Measurements from ENCODE around the gene CUL7.
"Not testable (repeated sequence)": the region's sequence is repeated elsewhere in the genome, so short reads cannot be mapped to it uniquely, and the experiment has no call there.

Gene CUL7

DNA sequence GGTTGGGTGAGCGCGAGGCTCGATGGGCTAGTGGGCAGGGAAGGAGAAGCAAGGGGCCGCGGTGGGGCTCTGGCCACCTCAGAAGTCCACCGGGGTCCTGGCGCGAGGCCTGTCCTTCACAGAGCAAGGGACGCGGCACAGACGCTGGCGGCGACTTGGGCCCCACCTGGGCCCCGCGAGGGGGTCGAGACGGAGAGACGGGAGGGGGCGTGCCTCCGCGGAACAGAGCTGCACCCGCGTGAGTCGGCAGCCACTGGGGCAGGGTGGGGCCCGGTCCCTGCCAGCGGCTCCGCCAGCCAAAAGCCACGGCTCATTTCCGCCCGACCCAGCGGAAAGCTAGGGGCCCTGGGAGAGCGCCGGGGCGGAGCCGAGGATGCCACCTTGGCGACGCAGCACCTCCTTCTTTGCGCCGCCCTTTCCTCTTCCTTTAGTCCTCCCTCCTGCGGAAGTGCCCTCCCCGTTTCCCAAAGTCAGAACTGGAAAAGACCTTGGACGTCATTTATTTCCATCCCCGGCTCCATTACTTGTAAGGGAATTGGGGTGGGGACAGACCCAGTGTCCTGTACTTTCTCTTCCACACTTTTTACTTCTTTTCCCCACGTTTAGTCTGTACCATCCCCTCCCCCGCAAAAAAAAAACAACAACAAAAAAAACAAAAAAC, at the start of gene CUL7:
Gene CUL7 (minus strand): TSS at position 307 of the 661 bp plus-strand sequence. CDS start 1,063 bp downstream, outside the sequence.
- DNase-seq = peak; percentile 76 to 94

DNA sequence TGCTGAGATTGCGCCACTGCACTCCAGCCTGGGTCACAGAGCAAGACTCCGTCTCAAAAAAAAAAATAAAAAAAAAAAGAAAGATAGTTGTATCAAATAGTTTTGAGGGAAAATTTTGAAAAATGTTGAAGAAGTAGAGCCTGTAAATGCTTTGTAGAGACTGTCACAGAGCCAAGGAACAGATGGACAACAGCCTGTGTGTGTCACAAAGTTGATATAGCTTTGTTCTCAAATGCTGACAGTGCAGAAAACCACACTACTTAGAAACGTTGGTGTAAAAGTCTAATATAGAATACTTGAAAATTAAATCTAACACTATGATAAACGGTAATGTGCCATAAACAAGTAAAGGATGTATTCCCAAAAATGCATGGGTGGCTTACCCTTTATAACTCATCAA, 47.8 kb upstream of the CUL7 start:
- DNase-seq = no peak

DNA sequence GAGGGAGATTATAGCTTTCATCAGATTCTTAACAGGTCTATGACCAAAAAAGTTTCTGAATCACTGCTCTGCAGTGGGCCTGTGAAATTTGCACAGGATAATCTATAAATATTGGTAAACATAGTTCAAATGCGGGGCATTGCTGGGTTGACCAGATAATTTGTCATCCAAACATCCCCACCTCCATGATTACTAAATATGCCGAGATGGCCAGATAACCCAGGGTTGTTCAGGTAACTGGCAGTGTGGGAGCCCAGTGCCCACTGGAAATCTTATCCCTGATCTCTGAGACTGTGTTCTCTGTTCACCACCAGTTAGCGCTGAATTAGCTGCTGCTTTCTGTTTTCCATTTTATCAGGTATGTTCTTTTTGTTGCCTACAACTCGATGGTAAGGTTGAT, 43.9 kb upstream of the CUL7 start:
- DNase-seq = no peak

DNA sequence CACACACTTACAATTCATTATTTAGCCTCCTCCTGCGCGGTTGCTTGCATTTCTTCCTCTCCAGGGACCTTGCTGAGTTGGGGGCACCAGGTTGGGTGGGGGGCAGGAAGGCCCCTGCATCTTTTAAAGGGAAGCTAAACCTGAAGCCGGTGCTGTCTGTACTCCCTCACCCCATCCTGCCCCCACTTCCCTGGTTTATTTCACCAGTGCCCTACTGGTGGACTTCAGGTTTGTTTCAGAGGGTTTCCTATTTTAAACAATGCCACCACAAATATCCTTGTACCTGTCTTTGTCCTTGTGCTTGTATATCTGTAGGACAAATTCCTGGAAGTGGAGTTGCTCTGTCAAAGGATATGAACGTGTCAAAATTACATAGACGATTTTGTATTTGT, 43.4 kb upstream of the CUL7 start:
- no peak for DNase-seq

DNA sequence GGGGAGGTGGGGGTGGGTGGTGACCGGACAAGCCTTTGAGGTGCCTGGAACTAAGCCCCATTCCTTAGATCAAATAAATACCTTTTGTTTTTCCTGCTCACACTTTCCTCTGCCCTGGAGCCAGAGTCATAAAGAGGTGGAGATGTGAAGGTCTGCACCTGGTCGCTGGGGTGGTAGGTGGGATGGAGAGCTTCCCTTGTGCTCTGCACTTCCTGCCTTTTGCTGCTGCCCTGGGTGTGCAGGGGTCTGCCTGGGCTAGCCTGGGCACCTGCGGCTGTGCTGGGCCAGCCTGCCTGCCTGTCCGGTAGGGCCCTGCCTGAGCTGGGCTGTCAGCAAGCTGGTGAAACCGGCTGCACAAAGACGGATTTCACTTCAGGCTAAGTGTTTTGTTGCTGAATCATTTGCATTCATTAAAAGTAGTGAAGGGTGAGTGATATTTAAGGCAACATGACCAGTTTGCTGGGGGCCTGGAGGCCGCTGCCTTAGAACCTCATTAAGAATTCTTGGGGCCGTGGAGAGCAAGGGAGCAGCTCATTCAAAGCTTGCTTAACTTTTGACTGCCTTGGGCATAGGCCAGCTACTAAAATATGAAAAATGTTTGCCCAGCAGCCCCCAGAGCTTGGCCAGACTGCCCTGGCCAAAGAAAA, 42.9 kb upstream of the CUL7 start:
- no peak for DNase-seq

DNA sequence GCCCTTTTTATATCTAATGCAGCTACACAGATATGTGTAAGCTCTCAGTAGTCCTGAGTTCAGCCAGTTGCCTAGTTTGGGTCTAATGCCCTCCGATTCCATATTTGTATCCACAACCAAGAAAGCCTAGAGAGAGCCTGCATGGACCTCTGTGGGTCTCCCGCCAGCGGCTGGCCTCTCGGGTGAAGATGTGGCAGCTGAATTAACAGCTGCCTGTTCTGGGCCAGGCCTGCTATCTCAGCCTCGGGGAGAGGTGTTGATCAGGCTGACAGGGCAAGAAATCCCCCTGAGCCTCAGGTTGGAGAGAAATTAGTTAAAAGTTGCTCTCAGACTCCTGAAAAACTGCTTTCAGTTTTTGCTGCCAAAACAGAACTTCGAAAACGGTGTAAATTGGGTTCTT, 42.3 kb upstream of the CUL7 start:
- DNase-seq = no peak

DNA sequence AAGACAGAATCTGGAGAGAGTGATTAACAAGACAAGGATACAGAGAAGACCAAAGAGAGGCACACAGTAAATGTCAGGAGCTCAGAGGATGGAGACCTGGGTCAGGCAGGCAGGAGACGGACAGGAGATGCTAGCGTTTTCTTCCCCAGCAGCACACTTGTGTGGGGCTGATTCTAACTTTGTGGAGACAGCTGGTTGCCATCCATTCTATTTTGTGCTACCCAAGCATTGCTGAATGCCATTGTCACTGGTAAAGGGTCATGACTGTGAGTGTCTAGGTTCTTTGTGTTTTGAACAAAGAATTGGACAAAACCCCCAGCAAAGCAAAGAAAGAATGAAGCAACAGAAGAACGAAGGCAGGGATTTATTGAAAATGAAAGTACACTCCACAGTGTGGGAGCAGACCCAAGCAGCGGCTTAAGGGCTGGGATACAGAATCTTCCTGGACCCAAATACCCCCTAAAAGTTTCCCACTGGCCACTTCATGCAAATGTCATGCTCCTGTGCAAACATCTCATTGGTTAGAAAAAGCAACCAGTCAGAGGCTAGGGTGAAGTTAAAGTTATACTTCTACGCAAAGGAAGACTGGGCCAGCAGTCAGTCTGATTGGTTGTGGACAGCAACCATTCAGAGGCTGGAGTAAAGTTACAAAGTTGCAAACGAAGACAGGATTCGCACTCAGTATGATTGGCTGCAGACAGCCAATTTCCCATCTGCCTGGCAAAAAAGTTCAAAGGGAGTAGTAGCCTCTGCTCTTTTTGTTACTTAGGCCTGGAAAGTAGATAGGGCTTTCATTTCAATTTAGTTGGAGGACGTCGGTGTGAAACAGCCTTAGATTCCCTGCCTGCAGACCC, 40.0 kb upstream of the CUL7 start:
- DNase-seq = no peak

DNA sequence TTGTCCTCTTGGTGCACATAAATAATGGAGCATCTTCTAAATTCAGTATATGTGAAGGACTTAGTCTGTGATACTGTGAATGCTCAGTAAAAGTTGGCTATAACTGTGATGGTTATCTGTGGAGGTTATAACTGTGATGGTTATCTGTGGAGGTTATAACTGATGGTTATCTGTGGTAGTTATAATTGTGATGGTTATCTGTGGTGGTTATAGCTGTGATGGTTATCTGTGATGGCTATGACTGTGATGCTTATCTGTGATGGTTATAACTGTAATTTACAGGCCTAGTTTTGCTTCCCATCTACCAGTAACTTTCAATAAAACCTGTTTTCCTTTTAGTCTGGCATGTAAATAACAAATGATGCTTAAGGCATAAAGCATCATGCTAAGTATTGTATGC, 39.0 kb upstream of the CUL7 start:
- no peak for DNase-seq

DNA sequence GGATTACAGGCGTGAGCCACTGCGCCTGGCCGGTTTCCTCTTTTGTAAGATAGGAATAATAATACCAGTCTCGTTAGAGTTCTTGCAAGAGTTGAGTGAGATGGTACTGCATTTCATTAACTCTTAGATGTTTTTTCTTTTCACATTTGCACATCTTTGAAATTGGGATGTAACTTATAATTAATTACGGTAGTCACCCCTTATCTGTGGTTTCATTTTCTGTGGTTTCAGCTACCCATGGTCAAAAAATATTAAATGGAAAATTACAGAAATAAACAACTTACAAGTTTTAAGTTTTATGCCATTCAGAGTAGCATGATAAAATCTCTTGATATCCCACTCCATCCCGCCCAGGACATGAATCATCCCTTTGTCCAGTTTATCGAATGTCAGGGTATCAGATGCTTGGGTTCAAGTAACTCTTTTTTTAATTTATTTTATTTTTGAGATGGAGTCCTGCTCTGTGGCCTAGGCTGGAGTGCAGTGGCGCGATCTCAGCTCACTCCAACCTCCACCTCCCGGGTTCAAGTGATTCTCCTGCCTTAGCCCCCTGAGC, 37.9 kb upstream of the CUL7 start:
- DNase-seq = no peak

DNA sequence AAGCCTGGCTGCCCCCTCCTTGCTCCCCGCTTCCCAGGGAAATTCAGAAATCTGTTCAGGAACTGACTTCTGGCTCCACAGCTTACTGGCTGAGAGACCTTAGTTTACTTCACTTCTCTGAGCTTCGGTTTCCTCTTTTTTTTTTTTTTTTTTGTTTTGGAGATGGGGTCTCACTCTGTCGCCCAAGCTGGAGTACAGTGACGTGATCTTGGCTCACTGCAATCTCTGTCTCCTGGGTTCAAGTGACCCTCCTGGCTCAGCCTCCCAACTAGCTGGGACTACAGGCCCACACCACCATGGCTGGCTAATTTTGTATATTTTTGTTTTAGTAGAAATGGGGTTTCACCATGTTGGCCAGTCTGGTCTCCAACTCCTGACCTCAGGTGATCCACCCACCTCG, 37.4 kb upstream of the CUL7 start:
- DNase-seq = no peak

DNA sequence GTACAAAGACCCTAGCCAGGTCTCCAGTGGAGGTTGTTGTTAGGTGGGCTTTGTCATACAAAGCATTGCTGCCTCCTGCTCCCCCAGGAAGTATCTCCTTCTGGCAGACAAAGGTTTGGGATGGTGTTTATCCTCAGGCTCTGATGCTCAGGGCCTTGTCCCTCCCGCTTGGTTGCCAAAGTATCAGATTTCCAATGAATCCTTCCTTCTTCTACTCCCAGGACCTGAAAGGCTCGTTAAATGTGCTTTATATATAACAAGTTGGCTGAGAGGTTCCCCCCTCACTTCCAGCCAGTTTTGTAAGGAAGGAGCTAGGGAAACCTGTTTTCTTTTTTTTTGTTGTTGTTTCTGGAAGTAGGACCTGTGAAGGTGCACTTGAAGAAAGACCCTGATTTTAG, 36.9 kb upstream of the CUL7 start:
- no peak for DNase-seq

DNA sequence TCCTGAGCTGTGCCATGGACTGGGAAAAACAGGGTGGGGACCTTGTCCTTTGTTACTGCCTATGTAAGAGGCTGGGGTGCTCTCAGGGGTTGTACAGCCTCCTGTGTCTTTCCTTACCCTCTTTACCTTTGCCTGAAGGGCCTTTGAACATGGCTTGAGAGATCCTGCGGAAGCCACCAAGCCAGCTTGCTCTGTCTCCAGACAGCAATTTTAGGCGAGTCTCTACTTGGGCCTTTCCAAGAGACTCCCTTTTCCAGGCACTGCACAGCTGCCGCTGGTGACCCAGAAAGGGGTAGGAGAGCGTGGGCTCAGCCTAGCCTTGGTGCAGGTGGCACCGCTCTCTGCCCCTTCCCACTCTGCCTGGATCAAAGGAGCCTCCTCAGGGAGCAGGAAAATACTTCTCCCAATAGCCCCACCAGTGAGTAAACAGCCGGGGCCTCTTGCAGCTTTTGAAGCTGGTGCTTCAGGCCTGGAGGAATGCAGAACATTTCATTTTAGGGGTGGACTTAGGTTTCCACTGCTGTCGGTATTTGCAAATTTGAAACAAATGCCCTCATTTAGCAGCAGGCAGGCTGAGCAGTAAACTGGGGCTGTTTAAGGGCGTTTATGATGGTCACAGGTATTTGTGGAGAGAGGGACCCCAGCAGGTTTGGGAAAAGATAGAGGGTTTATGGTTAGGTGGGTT, 36.4 kb upstream of the CUL7 start:
- DNase-seq = no peak

DNA sequence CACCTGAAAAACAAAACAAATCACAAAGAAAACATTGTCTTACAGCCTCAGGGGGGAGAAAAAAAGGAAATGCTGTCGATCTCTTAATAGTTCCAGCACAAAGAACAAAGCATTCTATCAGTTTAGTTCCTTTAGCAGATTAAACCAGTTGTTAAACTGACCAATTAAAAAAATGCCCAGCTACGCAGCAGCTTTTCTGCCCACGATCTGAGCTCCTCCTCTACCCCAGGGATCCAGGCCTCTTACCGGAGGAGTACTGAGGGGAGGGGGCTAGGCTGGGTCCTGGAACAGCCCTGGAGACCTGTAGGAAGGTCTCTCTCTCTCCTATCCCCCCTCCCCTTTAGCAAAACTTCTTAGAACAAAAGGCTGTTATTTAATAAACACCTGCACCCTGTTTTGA, 35.8 kb upstream of the CUL7 start:
- no peak for DNase-seq

DNA sequence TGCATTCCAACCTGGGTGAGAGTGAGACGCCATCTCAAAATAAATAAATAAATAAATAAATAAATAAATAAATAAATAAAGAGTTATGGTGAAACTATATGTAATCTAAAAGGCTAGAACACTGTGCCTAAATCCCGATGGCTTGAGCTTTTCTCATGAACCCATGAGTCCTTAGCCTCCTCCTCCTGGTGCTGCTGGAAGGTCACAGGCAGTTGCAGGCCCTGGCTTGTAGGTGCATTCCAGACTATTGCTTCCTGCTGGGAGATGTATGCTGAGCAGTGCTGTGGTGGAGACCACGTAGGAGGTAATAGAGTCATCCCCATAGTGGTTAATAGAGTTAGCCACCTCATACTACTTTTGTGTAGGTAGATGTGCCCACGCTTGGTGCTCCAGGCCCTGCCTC, 35.0 kb upstream of the CUL7 start:
- no peak for DNase-seq

DNA sequence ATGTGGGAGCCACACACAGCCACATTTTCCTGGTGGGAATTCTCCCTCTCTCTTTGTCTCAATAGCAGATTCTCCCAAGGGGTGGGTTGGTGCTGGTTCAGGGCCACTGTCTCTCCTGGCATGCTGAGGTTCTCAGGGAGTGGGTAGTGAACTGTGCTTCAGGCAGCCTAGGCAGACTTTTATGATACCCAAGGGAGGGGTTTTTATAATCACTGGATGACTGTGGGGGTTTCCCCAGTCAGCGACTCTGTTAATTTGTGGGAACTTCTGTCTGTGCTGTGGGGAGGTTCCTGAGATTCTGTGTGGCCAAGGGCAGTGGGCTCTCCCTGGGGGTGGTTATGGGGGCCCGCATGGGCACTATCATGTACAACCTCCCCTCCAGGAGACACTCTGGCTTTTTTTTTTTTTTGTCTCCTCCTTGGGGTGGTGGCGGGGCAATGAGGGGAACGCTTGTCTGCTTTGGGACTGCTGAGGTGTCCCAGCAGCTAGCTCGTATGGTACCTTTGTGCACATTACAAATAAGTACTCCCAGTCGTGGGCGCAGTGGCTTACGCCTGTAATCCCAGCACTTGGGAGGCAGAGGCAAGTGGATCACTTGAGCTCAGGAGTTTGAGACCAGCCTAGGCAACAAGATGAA, 32.5 kb upstream of the CUL7 start:
- no peak for DNase-seq

DNA sequence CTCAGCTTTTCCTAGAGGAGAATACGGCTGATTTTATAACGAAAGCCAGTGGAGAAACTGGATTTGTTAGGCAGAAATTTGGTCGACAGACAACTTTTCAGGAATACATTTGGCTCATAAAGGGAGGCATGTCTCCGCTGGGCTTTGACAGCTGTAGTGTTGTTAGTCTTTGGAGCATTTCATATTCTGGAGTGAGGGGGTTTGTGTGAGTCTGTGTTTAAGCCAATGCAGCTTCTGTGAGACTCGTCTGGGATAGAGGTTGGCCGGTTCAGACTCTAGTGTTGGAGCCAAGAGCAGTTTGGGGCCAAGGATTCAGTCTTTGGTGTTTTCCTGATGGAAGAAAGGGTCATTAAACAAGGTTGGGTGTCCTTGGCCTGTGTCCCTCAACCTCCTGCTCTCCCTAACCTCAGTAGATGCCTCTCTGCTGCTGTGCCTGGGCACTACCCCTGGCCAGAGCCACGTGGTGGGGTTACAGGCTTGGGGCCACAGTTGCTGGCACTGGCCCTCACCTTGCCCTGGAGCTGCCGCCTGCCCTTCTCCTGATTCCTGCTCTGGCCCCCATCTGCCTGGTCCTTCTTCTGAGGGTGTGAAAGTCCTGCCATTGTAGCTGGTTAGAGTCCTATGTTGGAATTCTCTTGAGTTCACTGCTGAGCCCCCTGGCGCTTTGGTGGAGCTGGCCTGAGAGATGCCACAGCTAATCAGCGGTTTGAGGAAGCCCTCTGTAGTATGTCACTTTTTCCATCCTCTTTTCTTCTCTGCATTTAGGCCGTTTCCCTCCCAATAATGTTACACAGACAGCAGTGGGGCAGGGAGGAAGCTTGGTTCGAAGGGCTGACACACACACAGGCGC, 29.4 kb upstream of the CUL7 start:
- DNase-seq = no peak

DNA sequence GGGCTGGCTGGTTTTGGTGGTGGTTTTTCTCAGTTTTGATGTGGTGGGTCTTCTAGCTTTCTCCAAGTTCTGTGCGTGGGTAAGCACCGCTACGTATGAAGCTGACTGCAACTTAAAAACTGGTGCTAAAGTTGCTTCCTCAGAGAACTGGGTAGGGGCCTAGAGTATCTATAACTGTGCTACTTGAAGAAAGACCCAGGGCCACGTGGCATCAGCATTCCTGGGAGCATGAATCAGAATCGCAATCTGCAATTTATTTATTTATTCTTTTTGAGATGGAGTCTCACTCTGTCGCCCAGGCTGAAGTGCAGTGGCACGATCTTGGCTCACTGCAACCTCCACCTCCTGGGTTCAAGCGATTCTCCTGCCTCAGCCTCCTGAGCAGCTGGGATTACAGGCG, 28.3 kb upstream of the CUL7 start:
- DNase-seq = not testable (repeated sequence)

DNA sequence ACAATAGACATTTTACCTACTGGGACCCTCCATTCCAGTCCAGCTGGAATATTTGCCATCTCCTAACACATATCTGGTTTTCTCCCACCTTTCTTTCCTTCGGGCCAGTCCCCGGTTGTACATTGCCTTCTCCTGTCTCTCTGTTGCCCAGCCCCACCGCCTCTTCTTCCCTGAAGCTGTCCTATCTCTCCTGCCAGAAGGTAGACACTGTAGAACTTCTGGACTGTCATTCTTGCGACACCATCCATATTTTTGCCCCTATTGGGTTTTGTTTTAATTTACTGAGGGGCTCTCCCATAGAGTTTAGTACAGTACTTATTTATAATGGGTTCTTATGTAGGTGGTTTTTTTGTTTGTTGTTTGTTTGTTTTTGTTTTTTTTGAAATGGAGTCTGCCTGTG, 27.4 kb upstream of the CUL7 start:
- no peak for DNase-seq

DNA sequence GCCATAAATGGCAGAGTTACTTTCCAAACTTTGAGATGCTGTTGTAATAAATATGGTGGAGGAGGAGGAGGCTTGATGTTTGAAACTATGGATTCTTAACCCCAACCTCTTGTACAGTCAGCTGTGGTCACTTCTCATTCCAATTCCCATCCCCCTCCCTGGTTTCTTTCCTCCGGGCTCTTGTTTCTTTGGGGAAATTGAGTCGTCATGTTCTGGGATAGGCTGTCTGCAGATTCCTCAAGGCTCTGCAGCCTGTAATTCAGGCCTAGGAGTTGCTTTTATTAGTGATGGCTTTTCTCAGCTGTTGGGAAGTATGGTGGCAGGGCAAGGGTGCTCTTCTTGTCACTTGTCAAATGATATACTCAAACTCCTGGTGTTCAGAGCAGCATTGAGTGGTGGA, 25.0 kb upstream of the CUL7 start:
- no peak for DNase-seq

DNA sequence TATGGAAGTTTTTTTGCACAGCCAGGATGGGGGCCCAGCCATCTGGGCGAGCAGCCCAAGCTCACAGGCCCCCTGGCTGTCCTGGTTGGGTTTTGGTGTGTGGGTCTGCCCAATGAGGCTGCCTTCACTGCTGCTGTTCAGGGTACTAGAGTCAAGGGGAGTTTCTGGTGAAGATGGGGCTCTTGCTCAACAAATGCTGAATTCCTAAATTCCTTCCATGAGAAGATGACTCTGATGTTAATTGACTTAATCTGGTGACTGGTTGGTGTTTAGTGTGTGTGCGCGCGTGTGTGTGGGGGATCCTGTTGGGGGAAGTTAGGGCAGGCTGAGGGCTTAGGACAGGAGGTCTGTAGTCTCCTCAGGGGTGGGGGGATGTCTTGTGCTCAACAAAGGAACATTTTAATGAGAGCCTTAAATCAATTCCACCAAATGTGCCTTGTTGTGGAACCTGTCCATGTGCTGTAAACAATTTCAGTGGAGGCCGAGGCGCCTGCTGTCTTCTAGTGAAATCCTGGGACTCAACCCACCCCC, 24.4 kb upstream of the CUL7 start:
- DNase-seq = no peak

DNA sequence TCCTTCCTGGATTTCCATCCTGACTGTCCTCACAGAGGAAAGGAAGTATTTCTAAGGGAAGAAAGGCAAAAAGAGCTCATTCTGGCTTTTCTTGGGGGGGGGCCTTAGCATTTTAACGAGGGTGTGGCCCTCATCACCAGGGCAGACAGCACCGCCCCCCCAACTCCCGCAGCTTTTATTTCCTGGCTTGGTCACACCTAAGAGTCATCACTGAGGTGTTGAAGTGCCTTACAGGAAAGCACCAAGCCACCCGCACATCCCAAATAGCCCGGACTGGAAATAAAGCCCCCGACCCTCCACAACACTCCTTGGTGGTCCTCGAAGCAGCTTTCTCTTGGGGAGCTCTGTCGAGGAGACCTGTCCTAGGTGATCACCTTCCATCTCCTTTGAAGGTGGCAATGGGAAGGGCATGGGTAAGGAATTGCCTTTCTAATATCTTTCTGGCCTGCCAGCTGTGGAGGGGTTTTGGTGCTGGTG, 23.7 kb upstream of the CUL7 start:
- no peak for DNase-seq

All from NCI-H187 (cell line).